ENCODE measurements around the gene FECH. TPM values are rescaled to one million over a fixed set of nuclear protein-coding genes. Genes with fewer than 3 reads are reported as not detected.

Gene FECH
- total and polyA plus RNA-seq, 11 donors, result 4.7 to 93.3 (median 41.4) TPM

GRCh38 chr18:57538614-57539013 lies 47.9 kb downstream of the FECH start:
- intact Hi-C loops (cut with DNase I), result no loop called here
- H3K27me3 ChIP-seq, result no peaks in the 10 kb centered on the region
- no peak for ATAC-seq
- 91 to 96% (median 95%) methylated on average over 3 of the region's 3 CpGs for WGBS, 4 donors
- no peak overlapping the region for H3K4me3 ChIP-seq
- H3K4me1 ChIP-seq, result peaks cover 0 to 4% (median 0%) of the 10 kb centered on the region in 12 donors
- no peaks in the 10 kb centered on the region for H3K9me3 ChIP-seq
- no peaks in the 10 kb centered on the region for H3K36me3 ChIP-seq
- TF ChIP-seq, protein P1, sequence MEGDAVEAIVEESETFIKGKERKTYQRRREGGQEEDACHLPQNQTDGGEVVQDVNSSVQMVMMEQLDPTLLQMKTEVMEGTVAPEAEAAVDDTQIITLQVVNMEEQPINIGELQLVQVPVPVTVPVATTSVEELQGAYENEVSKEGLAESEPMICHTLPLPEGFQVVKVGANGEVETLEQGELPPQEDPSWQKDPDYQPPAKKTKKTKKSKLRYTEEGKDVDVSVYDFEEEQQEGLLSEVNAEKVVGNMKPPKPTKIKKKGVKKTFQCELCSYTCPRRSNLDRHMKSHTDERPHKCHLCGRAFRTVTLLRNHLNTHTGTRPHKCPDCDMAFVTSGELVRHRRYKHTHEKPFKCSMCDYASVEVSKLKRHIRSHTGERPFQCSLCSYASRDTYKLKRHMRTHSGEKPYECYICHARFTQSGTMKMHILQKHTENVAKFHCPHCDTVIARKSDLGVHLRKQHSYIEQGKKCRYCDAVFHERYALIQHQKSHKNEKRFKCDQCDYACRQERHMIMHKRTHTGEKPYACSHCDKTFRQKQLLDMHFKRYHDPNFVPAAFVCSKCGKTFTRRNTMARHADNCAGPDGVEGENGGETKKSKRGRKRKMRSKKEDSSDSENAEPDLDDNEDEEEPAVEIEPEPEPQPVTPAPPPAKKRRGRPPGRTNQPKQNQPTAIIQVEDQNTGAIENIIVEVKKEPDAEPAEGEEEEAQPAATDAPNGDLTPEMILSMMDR (IDR thresholded peaks at IDR 0.05), result no peak
- no peak for DNase-seq
- no peak overlapping the region for H3K27ac ChIP-seq

DNA sequence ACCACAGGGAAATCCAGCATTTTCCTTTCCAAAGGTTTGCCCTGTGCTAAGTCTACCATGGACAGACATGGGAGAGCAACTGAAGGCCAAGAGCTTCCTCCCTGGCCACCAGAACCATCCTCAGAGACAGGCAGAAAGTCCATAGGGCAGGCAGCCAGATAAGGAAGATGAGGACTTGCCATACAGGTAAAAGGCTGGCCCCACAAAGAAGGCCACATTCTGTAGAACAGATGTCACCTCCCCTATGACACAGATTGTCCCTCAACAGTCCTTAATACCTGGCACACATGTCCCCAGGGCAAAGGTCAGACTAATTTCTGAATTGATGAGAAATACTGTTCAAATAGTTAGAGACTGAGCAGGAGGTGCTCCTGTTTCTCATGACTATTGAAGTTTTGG lies 52.0 kb downstream of the FECH start:
- no peak for DNase-seq
- intact Hi-C loops (cut with DNase I), result no loop called here
- Histone ChIP-seq H3K36me3 (no peaks in the 10 kb centered on the region), H3K9me3 (no peaks in the 10 kb centered on the region), H3K4me3 (no peak overlapping the region), H3K4me1 (peaks cover 0 to 17% (median 8%) of the 10 kb centered on the region in 12 donors), H3K27me3 (no peaks in the 10 kb centered on the region), H3K27ac (no peak overlapping the region)
- TF ChIP-seq, protein P1 (IDR thresholded peaks at IDR 0.05), result no peak
- no peak for TF ChIP-seq POLR2A (IDR thresholded peaks at IDR 0.05)
- ATAC-seq, result no peak

- Histone ChIP-seq H3K27me3 (no peaks in the 10 kb centered on the region), H3K9me3 (no peaks in the 10 kb centered on the region), H3K4me3 (no peak overlapping the region), H3K27ac (no peak overlapping the region), H3K4me1 (peaks cover 0 to 17% (median 8%) of the 10 kb centered on the region in 12 donors), H3K36me3 (no peaks in the 10 kb centered on the region)
- no peak for TF ChIP-seq POLR2A (IDR thresholded peaks at IDR 0.05)
- TF ChIP-seq, protein P1 (IDR thresholded peaks at IDR 0.05), result no peak
- DNase-seq, result no peak
- ATAC-seq, result peak in 1 of 4 donors; percentile 26
- 45 to 68% (median 57%) methylated on average over 4 of the region's 4 CpGs for WGBS, 4 donors
- intact Hi-C loops (cut with DNase I), result no loop called here
Measured at GRCh38 chr18:57533868-57534510, 52.5 kb downstream of the FECH start.

DNA sequence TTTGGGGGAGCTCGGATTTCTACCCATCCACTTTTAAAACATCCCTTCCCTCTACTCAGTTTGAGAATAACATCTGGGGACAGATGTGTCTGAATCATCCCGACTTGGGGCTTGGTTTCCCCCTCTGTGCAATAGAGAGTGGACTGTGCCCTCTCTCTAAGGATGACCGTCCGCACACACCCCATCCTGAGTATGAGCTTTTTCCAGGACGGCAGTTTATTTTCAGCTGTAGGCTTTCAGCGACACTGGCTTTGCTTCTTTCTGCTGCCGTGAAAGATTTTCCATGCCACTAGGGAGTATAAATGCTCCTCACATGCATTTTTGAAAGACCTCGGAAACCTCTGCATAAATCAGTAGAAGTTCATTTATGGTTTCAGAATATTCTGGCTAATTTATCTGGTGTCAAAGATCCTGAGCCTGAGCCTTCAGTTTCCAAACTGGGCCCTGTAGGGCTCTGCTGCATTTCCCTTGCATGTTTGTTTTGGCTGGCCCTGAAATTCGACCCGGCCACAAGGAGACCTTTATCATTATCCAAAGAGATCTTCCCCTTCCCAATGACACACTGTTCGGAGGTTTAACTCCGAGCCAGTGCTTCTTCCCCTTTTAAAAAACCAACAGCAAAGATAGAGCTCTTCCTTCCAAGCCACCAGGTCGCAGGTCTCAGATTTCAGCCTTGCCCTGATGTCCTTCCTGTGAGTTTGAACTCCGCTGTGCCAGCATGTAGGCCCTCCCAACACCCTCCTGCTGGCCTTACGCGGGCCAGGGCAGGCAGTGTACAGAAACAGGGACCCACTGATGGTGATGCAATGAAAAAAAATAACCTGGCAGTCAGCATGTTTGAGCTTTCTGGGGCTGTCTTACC lies 53.3 kb downstream of the FECH start:
- peak overlapping the region in 1 of 12 donors; percentile 19 for H3K4me3 ChIP-seq
- no peak for DNase-seq
- TF ChIP-seq POLR2A (IDR thresholded peaks at IDR 0.05), result no peak
- TF ChIP-seq, protein P1 (IDR thresholded peaks at IDR 0.05), result no peak
- intact Hi-C loops (cut with DNase I), result no loop called here
- H3K4me1 ChIP-seq, result peaks cover 0 to 17% (median 8%) of the 10 kb centered on the region in 12 donors
- 23 to 30% (median 30%) methylated on average over 14 to 16 of the region's 16 CpGs for WGBS, 4 donors
- H3K9me3 ChIP-seq, result no peaks in the 10 kb centered on the region
- H3K27ac ChIP-seq, result no peak overlapping the region
- ATAC-seq, result peak in 3 of 4 donors; percentile 29 to 50 (median 44)
- H3K36me3 ChIP-seq, result no peaks in the 10 kb centered on the region
- H3K27me3 ChIP-seq, result no peaks in the 10 kb centered on the region
